CD8-positive, alpha-beta memory T cell (primary cell): Measurements from ENCODE around the gene MRPS10. TPM values are rescaled to one million over a fixed set of nuclear protein-coding genes. Genes with fewer than 3 reads are reported as not detected.
A peak's percentile ranks its signal among the peaks of the same experiment; 100 is the strongest.
"Not testable (repeated sequence)": the region's sequence is repeated elsewhere in the genome, so short reads cannot be mapped to it uniquely, and the experiment has no call there.

Experiments
- CTCF ChIA-PET: fragments of 350-600 bp; sonication (Branson Sonifier 250); formaldehyde crosslinking; loops from one replicate; lab custom pipeline; 2021; ENCODE audit warnings: antibody characterized with exemption; lab: Charles Lee
- POLR2A ChIA-PET: fragments of 350-600 bp; sonication (Branson Sonifier 250); formaldehyde crosslinking; loops from one replicate; lab custom pipeline; 2021; ENCODE audit warnings: antibody characterized with exemption; lab: Charles Lee
- DNase-seq, 5 donors: peaks; one replicate each; pipeline versions ENCODE4 v3.0.0 to v3.0.0-alpha.2; 2020 to 2022; ENCODE audit warnings: mixed read lengths in 1 of 5
- H3K27ac ChIP-seq: one replicate; pipeline ENCODE4 v1.7.0; 2013; ENCODE audit warnings: low read depth, mild to moderate bottlenecking, low read length, moderate library complexity
- H3K27me3 ChIP-seq: 2 replicates; pipeline ENCODE4 v1.7.0; 2013; ENCODE audit warnings: low read length, mild to moderate bottlenecking; ENCODE audit not compliant: insufficient read depth, poor library complexity, severe bottlenecking
- H3K36me3 ChIP-seq: 2 replicates; pipeline ENCODE4 v1.7.0; 2013; ENCODE audit warnings: mild to moderate bottlenecking, low read length, moderate library complexity; ENCODE audit not compliant: insufficient read depth
- H3K4me1 ChIP-seq: 2 replicates; pipeline ENCODE4 v1.7.0; 2013; ENCODE audit warnings: mild to moderate bottlenecking, low read length, moderate library complexity; ENCODE audit not compliant: insufficient read depth
- H3K4me3 ChIP-seq: 2 replicates; pipeline ENCODE4 v1.7.0; 2013; ENCODE audit warnings: mild to moderate bottlenecking, low read length
- H3K9me3 ChIP-seq: 2 replicates; pipeline ENCODE4 v1.7.0; 2013; ENCODE audit warnings: mild to moderate bottlenecking, low read length
- H3K27ac Mint-ChIP-seq, 8 donors: one replicate each; pipeline ENCODE4 v1.8.0; 2020 to 2021; ENCODE audit warnings: mixed read lengths in 8 of 8, mild to moderate bottlenecking in 6 of 8, inconsistent platforms in 3 of 8, moderate library complexity in 3 of 8
- H3K27me3 Mint-ChIP-seq, 2 donors: one replicate each; pipeline ENCODE4 v1.8.0; 2020 to 2021; ENCODE audit warnings: mixed read lengths in 2 of 2, mild to moderate bottlenecking in 1 of 2, moderate library complexity in 1 of 2
- H3K36me3 Mint-ChIP-seq, 3 donors: one replicate each; pipeline ENCODE4 v1.8.0; 2020 to 2021; ENCODE audit warnings: mixed read lengths in 3 of 3, inconsistent platforms in 1 of 3, mild to moderate bottlenecking in 1 of 3
- H3K4me1 Mint-ChIP-seq, 3 donors: one replicate each; pipeline ENCODE4 v1.8.0; 2020 to 2021; ENCODE audit warnings: mixed read lengths in 3 of 3, inconsistent platforms in 1 of 3, mild to moderate bottlenecking in 1 of 3
- H3K4me3 Mint-ChIP-seq, 7 donors: one replicate each; pipeline ENCODE4 v1.8.0; 2020 to 2021; ENCODE audit warnings: mixed read lengths in 7 of 7, mild to moderate bottlenecking in 6 of 7, moderate library complexity in 4 of 7, inconsistent platforms in 2 of 7
- H3K9me3 Mint-ChIP-seq, 5 donors: one replicate each; pipeline ENCODE4 v1.8.0; 2020 to 2022; ENCODE audit warnings: mixed read lengths in 5 of 5, mild to moderate bottlenecking in 3 of 5, moderate library complexity in 2 of 5, inconsistent platforms in 1 of 5
- polyA plus RNA-seq: library from polyadenylated mRNA; unstranded; fragments of 300-500 nt; fragmentation: Illumina TruSeq; gene quantifications from one replicate; pipeline ENCODE4 v1.2.3, GENCODE V29; 2021
- total RNA-seq, 2 experiments: library from RNA; stranded (reverse); gene quantifications; one replicate each; pipeline ENCODE4 v1.2.3, GENCODE V29; 2021

The MRPS10 gene
- total and polyA plus RNA-seq, 3 experiments from 2014 or later, result 50.6 to 51.8 (median 51.3) TPM

DNA sequence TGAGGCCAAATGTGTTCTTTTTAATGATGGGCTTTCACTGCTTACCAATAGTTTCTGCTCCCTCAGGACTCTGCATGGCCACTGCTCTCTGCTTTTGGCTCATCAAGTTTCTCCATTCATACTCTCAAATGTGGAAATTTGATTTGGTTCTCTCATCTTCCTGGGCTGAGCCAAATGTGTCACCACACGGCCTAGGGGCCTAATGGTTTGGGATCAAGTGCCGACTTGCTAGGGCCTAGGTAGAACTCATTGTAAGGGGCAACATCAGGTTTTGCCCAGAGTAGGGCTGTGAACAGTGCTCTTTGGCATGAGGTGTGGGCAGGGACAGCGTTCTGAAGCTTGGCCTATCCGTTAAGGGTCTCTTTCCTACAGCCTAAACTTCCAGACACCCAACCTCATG, 3.9 kb upstream of the MRPS10 start:
- Mint-ChIP-seq H3K4me1 (peaks cover 12 to 18% (median 12%) of the 10 kb centered on the region in 3 donors), H3K27ac (no peak overlapping the region), H3K4me3 (no peak overlapping the region), H3K36me3 (peaks cover 0 to 10% (median 3%) of the 10 kb centered on the region in 3 donors), H3K27me3 (peaks cover 0 to 2% of the 10 kb centered on the region in 2 donors), H3K9me3 (no peaks in the 10 kb centered on the region)
- no peaks in the 10 kb centered on the region for H3K36me3 ChIP-seq
- no peaks in the 10 kb centered on the region for H3K9me3 ChIP-seq
- ChIA-PET POLR2A (interaction anchor here (0.6 kb wide), 1 partner anchor 330 kb away, joined by 3 read pairs; no protein-coding TSS in a partner anchor), CTCF (interaction anchor here (1.0 to 2.2 kb wide), 2 partner anchors 326 to 435 kb away, joined by 3 to 8 read pairs; no protein-coding TSS in a partner anchor)
- H3K27me3 ChIP-seq, result no peaks in the 10 kb centered on the region
- no peak overlapping the region for H3K4me3 ChIP-seq
- no peak overlapping the region for H3K27ac ChIP-seq
- H3K4me1 ChIP-seq, result peaks cover 11% of the 10 kb centered on the region
- no peak for DNase-seq

DNA sequence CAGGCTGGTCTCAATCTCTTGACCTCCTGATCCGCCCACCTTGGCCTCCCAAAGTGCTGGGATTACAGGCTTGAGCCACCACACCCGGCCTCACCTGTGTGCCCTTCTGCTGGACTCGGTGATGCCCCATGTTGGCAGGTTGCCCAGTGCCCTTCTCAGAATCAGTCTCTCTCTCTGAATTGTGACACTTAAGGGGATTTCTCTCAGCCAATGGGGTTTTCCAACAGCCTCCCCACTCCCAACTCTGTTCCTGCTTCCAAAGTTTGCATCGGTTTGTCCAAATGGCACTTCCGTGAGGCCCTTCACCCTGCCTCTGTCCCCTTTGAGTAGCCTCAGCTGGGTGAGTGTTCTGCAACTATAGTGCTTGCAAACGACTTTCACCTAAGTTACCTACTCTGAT, 3.1 kb upstream of the MRPS10 start:
- ChIA-PET POLR2A (no interaction called here), CTCF (interaction anchor here (1.0 kb wide), 1 partner anchor 435 kb away, joined by 3 read pairs; no protein-coding TSS in a partner anchor)
- H3K4me1 ChIP-seq, result peaks cover 14% of the 10 kb centered on the region
- no peak for DNase-seq
- Mint-ChIP-seq H3K36me3 (peaks cover 0 to 7% (median 3%) of the 10 kb centered on the region in 3 donors), H3K4me1 (peaks cover 16 to 26% (median 19%) of the 10 kb centered on the region in 3 donors), H3K4me3 (peak overlapping the region in 1 of 7 donors; percentile 38), H3K9me3 (no peaks in the 10 kb centered on the region), H3K27ac (no peak overlapping the region), H3K27me3 (peaks cover 0 to 2% of the 10 kb centered on the region in 2 donors)
- no peaks in the 10 kb centered on the region for H3K9me3 ChIP-seq
- no peak overlapping the region for H3K4me3 ChIP-seq
- H3K27me3 ChIP-seq, result no peaks in the 10 kb centered on the region
- H3K36me3 ChIP-seq, result no peaks in the 10 kb centered on the region
- H3K27ac ChIP-seq, result no peak overlapping the region

- peak overlapping the region; percentile 99 for H3K4me3 ChIP-seq
- peak overlapping the region; percentile 95 to 100 (median 98) for H3K4me3 Mint-ChIP-seq
- CTCF ChIA-PET, result interaction anchor here (0.9 to 1.9 kb wide), 6 partner anchors 114 to 509 kb away, joined by 3 to 8 read pairs (median 4); partner anchors contain the start of genes FRS3 and UBR2
These were observed 523 bp downstream of the MRPS10 start for GRCh38 chr6:42217157-42217518.

GRCh38 chr6:42216495-42216894, 1.2 kb downstream of the MRPS10 start:
- Mint-ChIP-seq H3K36me3 (peaks cover 5 to 34% (median 10%) of the 10 kb centered on the region in 3 donors), H3K4me1 (peaks cover 30 to 42% (median 32%) of the 10 kb centered on the region in 3 donors), H3K27ac (peak overlapping the region in 6 of 8 donors; percentile 40 to 78 (median 66)), H3K4me3 (peak overlapping the region; percentile 61 to 100 (median 77))
- ChIA-PET CTCF (interaction anchor here (0.9 to 1.9 kb wide), 6 partner anchors 113 to 510 kb away, joined by 3 to 8 read pairs (median 4); partner anchors contain the start of genes FRS3 and UBR2), POLR2A (interaction anchor here (0.6 to 1.3 kb wide), 3 partner anchors 227 to 481 kb away, joined by 3 read pairs; partner anchors contain the start of genes TFEB and TOMM6)
- Histone ChIP-seq H3K27ac (peak overlapping the region; percentile 82), H3K4me1 (peaks cover 24% of the 10 kb centered on the region), H3K4me3 (peak overlapping the region; percentile 99), H3K36me3 (peaks cover 24% of the 10 kb centered on the region)
- not testable (repeated sequence) for H3K27me3 Mint-ChIP-seq, H3K9me3 Mint-ChIP-seq, H3K27me3 ChIP-seq, DNase-seq, H3K9me3 ChIP-seq

More at GRCh38 chr6:42217157-42217518, 523 bp downstream of the MRPS10 start:
- Histone ChIP-seq H3K9me3 (no peaks in the 10 kb centered on the region), H3K27ac (peak overlapping the region; percentile 82), H3K27me3 (no peaks in the 10 kb centered on the region), H3K4me1 (peaks cover 24% of the 10 kb centered on the region), H3K36me3 (peaks cover 18% of the 10 kb centered on the region)
- peaks cover 0 to 2% of the 10 kb centered on the region in 2 donors for H3K27me3 Mint-ChIP-seq
- no peak for DNase-seq
- POLR2A ChIA-PET, result interaction anchor here (1.3 kb wide), 1 partner anchor 429 kb away, joined by 3 read pairs; the partner anchor contains the start of gene TOMM6
- H3K9me3 Mint-ChIP-seq, result no peaks in the 10 kb centered on the region
- H3K27ac Mint-ChIP-seq, result peak overlapping the region; percentile 72 to 98 (median 96)
- H3K4me1 Mint-ChIP-seq, result peaks cover 30 to 42% (median 32%) of the 10 kb centered on the region in 3 donors
- H3K36me3 Mint-ChIP-seq, result peaks cover 5 to 28% (median 10%) of the 10 kb centered on the region in 3 donors

DNA sequence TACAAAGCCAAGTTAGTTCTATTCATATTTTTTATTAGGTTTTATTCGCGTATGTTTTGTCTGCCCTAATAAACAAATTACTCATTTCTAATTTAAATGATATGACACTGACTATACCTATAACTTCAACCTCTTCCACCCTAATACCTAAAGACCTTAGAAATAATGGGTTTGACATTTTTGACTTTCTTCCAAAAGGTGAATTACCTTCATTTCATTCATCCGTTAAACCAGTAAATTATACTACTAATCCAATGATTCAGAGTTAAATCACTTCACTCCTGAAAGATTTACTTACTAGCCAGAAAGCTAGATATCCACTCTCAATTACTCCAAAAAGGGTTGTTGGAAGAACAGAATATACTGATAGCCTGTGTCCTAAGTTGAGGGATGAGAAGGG, 5.2 kb downstream of the MRPS10 start:
- H3K36me3 Mint-ChIP-seq, result peaks cover 9 to 69% (median 21%) of the 10 kb centered on the region in 3 donors
- Histone ChIP-seq H3K27ac (no peak overlapping the region), H3K4me3 (no peak overlapping the region), H3K4me1 (peaks cover 18% of the 10 kb centered on the region), H3K9me3 (no peaks in the 10 kb centered on the region), H3K36me3 (peaks cover 56% of the 10 kb centered on the region), H3K27me3 (no peaks in the 10 kb centered on the region)
- no peaks in the 10 kb centered on the region for H3K27me3 Mint-ChIP-seq
- ChIA-PET POLR2A (no interaction called here), CTCF (interaction anchor here (1.1 to 1.6 kb wide), 2 partner anchors 44 to 449 kb away, joined by 3 to 5 read pairs; no protein-coding TSS in a partner anchor)
- no peak overlapping the region for H3K27ac Mint-ChIP-seq
- no peaks in the 10 kb centered on the region for H3K9me3 Mint-ChIP-seq
- no peak for DNase-seq
- peaks cover 23 to 36% (median 27%) of the 10 kb centered on the region in 3 donors for H3K4me1 Mint-ChIP-seq
- H3K4me3 Mint-ChIP-seq, result no peak overlapping the region

- H3K36me3 Mint-ChIP-seq, result peaks cover 9 to 71% (median 21%) of the 10 kb centered on the region in 3 donors
- H3K4me1 ChIP-seq, result peaks cover 15% of the 10 kb centered on the region
These were observed 5.9 kb downstream of the MRPS10 start for GRCh38 chr6:42211726-42212125.

DNA sequence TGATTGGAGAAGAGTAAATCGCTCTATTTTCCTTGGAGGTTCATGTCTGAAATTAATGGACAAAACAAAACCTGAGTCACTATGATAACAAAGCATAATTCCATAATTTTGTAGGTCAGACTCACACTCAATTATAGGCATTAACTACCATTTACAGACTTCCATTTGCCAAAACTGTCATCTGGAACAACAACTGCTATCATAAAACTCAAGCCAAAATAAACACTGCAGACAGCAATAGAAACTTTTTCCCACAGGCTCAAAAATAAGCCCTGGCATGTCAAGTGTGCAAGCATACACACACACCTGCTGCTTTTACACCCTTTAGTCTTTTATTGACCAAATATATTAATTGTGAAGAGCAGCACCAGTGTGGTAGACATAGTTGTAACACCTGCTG, 7.1 kb downstream of the MRPS10 start:
- Histone ChIP-seq H3K27me3 (no peaks in the 10 kb centered on the region), H3K4me3 (no peak overlapping the region), H3K4me1 (peaks cover 8% of the 10 kb centered on the region), H3K9me3 (no peaks in the 10 kb centered on the region), H3K36me3 (peaks cover 60% of the 10 kb centered on the region), H3K27ac (no peak overlapping the region)
- DNase-seq, result no peak
- no peaks in the 10 kb centered on the region for H3K9me3 Mint-ChIP-seq
- peaks cover 10 to 77% (median 26%) of the 10 kb centered on the region in 3 donors for H3K36me3 Mint-ChIP-seq
- peaks cover 10 to 19% (median 11%) of the 10 kb centered on the region in 3 donors for H3K4me1 Mint-ChIP-seq
- POLR2A ChIA-PET, result no interaction called here
- H3K27ac Mint-ChIP-seq, result peak overlapping the region in 2 of 8 donors; percentile 12 to 50
- H3K4me3 Mint-ChIP-seq, result no peak overlapping the region
- CTCF ChIA-PET, result interaction anchor here (1.6 kb wide), 1 partner anchor 42 kb away, joined by 5 read pairs; no protein-coding TSS in a partner anchor
- no peaks in the 10 kb centered on the region for H3K27me3 Mint-ChIP-seq

More at GRCh38 chr6:42211726-42212125, 5.9 kb downstream of the MRPS10 start:
- Histone ChIP-seq H3K9me3 (no peaks in the 10 kb centered on the region), H3K27ac (no peak overlapping the region), H3K4me3 (no peak overlapping the region), H3K36me3 (peaks cover 57% of the 10 kb centered on the region), H3K27me3 (no peaks in the 10 kb centered on the region)
- ChIA-PET POLR2A (no interaction called here), CTCF (interaction anchor here (1.1 to 1.6 kb wide), 2 partner anchors 43 to 450 kb away, joined by 3 to 5 read pairs; no protein-coding TSS in a partner anchor)
- H3K4me1 Mint-ChIP-seq, result peaks cover 20 to 31% (median 22%) of the 10 kb centered on the region in 3 donors
- H3K9me3 Mint-ChIP-seq, result no peaks in the 10 kb centered on the region
- no peak for DNase-seq
- H3K27me3 Mint-ChIP-seq, result no peaks in the 10 kb centered on the region
- no peak overlapping the region for H3K4me3 Mint-ChIP-seq
- no peak overlapping the region for H3K27ac Mint-ChIP-seq

DNA sequence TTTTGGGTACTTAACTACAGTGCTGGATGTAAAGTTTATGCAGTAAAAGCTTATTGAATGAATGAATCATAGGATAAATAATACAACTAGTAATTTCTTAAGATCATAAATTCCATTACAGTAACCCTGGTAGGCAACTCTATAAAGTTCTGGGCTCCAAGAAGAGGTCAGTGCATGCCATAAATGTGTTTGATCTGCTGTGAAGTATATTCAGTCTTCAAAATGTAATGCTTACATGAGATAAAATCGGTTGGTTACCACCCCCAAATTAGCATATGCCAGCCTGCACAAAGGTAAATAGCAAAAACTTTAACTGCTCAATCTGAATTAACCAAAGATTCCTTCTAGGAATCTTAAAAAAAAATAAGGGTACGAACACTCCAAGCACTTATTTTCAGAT, 10.1 kb downstream of the MRPS10 start:
- CTCF ChIA-PET, H3K4me3 ChIP-seq, POLR2A ChIA-PET, H3K4me3 Mint-ChIP-seq, H3K9me3 ChIP-seq, DNase-seq, H3K4me1 ChIP-seq, H3K27me3 Mint-ChIP-seq, H3K4me1 Mint-ChIP-seq, H3K27ac ChIP-seq, H3K27me3 ChIP-seq, H3K27ac Mint-ChIP-seq, H3K9me3 Mint-ChIP-seq: not testable (repeated sequence)
- H3K36me3 Mint-ChIP-seq, result peaks cover 10 to 81% (median 25%) of the 10 kb centered on the region in 3 donors
- H3K36me3 ChIP-seq, result peaks cover 51% of the 10 kb centered on the region
